SK-N-SH (cell line): ENCODE results near the gene UBE2E1. TPM values are rescaled to one million over a fixed set of nuclear protein-coding genes. Genes with fewer than 3 reads are reported as not detected.

Experiments used
- CTCF ChIA-PET: fragments of 300-600, 350-600 bp; formaldehyde crosslinking; extraction: SDS; loops from one replicate; lab custom pipeline; 2021; lab: Yijun Ruan, JAX
- POLR2A ChIA-PET: fragments of 350-600 bp; sonication (Branson Sonifier 250); formaldehyde crosslinking; extraction: SDS; loops from one replicate; lab custom pipeline; 2020; ENCODE audit warnings: antibody characterized with exemption, inconsistent platforms; lab: Yijun Ruan, JAX
- DNase-seq: peaks from one replicate; pipeline ENCODE4 v3.0.0; 2012
- H2AFZ ChIP-seq: fragments of 200-600 bp; sonication (generic); 2 replicates; pipeline ENCODE4 v1.8.1; 2016; ENCODE audit warnings: antibody characterized with exemption, mild to moderate bottlenecking, low read depth
- H3F3A ChIP-seq: fragments of 200-600 bp; sonication (generic); replicated peaks from 2 replicates; pipeline ENCODE3; 2016; ENCODE audit warnings: antibody characterized with exemption, mild to moderate bottlenecking; ENCODE audit not compliant: insufficient read depth
- H3K27ac ChIP-seq, 2 experiments: fragments of 200-500 bp in 1 of 2; fragments of 200-600 bp in 1 of 2; sonication (Bioruptor generic) in 1 of 2; sonication (generic), shearing (Covaris generic) in 1 of 2; 2 replicates each; pipeline versions ENCODE4 v1.5.1 to v1.6.1; 2014 to 2016; ENCODE audit warnings: low read depth in 2 of 2, inconsistent platforms in 1 of 2, low read length in 1 of 2, mild to moderate bottlenecking in 1 of 2, mixed read lengths in 1 of 2
- H3K27me3 ChIP-seq: fragments of 200-600 bp; sonication (generic), shearing (Covaris generic); 2 replicates; pipeline ENCODE4 v1.6.1; 2016; ENCODE audit warnings: mixed run types; ENCODE audit not compliant: insufficient read depth
- H3K36me3 ChIP-seq, 2 experiments: fragments of 200-500 bp in 1 of 2; fragments of 200-600 bp in 1 of 2; sonication (Bioruptor generic) in 1 of 2; sonication (generic) in 1 of 2; replicated peaks in 1 of 2; 2 replicates each; pipeline versions ENCODE3 to v1.5.1; 2014 to 2016; ENCODE audit warnings: low read length in 1 of 2, mild to moderate bottlenecking in 1 of 2; ENCODE audit not compliant: insufficient read depth in 2 of 2, control insufficient read depth in 1 of 2
- H3K4me1 ChIP-seq, 2 experiments: fragments of 200-500 bp in 1 of 2; fragments of 200-600 bp in 1 of 2; sonication (Bioruptor generic) in 1 of 2; sonication (generic), shearing (Covaris generic) in 1 of 2; 2 replicates each; pipeline versions ENCODE4 v1.5.1 to v1.6.1; 2014 to 2016; ENCODE audit warnings: low read depth in 1 of 2, low read length in 1 of 2, mixed run types in 1 of 2; ENCODE audit not compliant: insufficient read depth in 2 of 2, control insufficient read depth in 1 of 2
- H3K4me2 ChIP-seq: fragments of 200-600 bp; sonication (generic), shearing (Covaris generic); 2 replicates; pipeline ENCODE4 v1.6.1; 2017; ENCODE audit warnings: mixed run types
- H3K4me3 ChIP-seq, 2 experiments: fragments of 200-500 bp in 1 of 2; fragments of 200-600 bp in 1 of 2; sonication (Bioruptor generic) in 1 of 2; sonication (generic), shearing (Covaris generic) in 1 of 2; 2 replicates each; pipeline versions ENCODE4 v1.5.1 to v1.8.1; 2014 to 2016; ENCODE audit warnings: low read depth in 2 of 2, inconsistent platforms in 1 of 2, low read length in 1 of 2, mild to moderate bottlenecking in 1 of 2, mixed read lengths in 1 of 2, moderate library complexity in 1 of 2
- H3K79me2 ChIP-seq: fragments of 200-600 bp; sonication (generic); 2 replicates; pipeline ENCODE4 v1.8.1; 2017; ENCODE audit warnings: mild to moderate bottlenecking; ENCODE audit not compliant: insufficient read depth
- H3K9ac ChIP-seq: fragments of 200-600 bp; sonication (generic); 2 replicates; pipeline ENCODE4 v1.6.1; 2017; ENCODE audit warnings: mixed run types
- H3K9me2 ChIP-seq: fragments of 200-600 bp; sonication (generic); 2 replicates; pipeline ENCODE4 v1.6.1; 2017; ENCODE audit warnings: mixed run types
- H3K9me3 ChIP-seq: fragments of 200-600 bp; sonication (generic); 2 replicates; pipeline ENCODE4 v1.6.1; 2017; ENCODE audit warnings: mixed run types, mild to moderate bottlenecking, moderate library complexity
- H4K20me1 ChIP-seq: fragments of 200-600 bp; sonication (generic); 2 replicates; pipeline ENCODE4 v1.6.1; 2017; ENCODE audit warnings: mild to moderate bottlenecking, mixed run types; ENCODE audit not compliant: insufficient read depth
- CHD2 ChIP-seq: fragments of 150-350 bp; IDR thresholded peaks from 2 replicates; pipeline ENCODE4 v1.6.1; 2018; ENCODE audit warnings: low read length; ENCODE audit not compliant: partially characterized antibody
- EZH2phosphoT487 ChIP-seq: fragments of 200-600 bp; sonication (generic); IDR thresholded peaks from 2 replicates; pipeline ENCODE4 v1.6.1; 2017; ENCODE audit warnings: low read depth, mixed run types, mild to moderate bottlenecking, antibody characterized with exemption, moderate library complexity, borderline replicate concordance
- FOSL2 ChIP-seq: IDR thresholded peaks from 2 replicates; pipeline ENCODE4 v1.4.0; 2012; ENCODE audit warnings: low read depth, mild to moderate bottlenecking, moderate library complexity, borderline replicate concordance
- FOXM1 ChIP-seq: IDR thresholded peaks from 2 replicates; pipeline ENCODE4 v1.4.0; 2012; ENCODE audit warnings: low read depth, mild to moderate bottlenecking
- GABPA ChIP-seq: IDR thresholded peaks from 2 replicates; pipeline ENCODE4 v1.4.0; 2012; ENCODE audit warnings: low read depth, mild to moderate bottlenecking
- MEF2A ChIP-seq: IDR thresholded peaks from 2 replicates; pipeline ENCODE4 v1.4.0; 2012; ENCODE audit warnings: low read depth, borderline replicate concordance
- NFIC ChIP-seq: IDR thresholded peaks from 2 replicates; pipeline ENCODE4 v1.4.0; 2012; ENCODE audit warnings: borderline replicate concordance
- NRF1 ChIP-seq: IDR thresholded peaks from 2 replicates; pipeline ENCODE4 v1.6.1; 2012; ENCODE audit warnings: low read depth, mild to moderate bottlenecking, low read length
- RAD21 ChIP-seq: IDR thresholded peaks from 2 replicates; pipeline ENCODE4 v1.6.1; 2012; ENCODE audit warnings: mild to moderate bottlenecking, low read length
- RXRA ChIP-seq: IDR thresholded peaks from 2 replicates; pipeline ENCODE4 v1.4.0; 2012; ENCODE audit warnings: low read depth, mild to moderate bottlenecking, borderline replicate concordance
- SIN3A ChIP-seq: IDR thresholded peaks from 2 replicates; pipeline ENCODE4 v1.6.1; 2012; ENCODE audit warnings: low read depth, mild to moderate bottlenecking, low read length, moderate library complexity, borderline replicate concordance
- TAF1 ChIP-seq: IDR thresholded peaks from 2 replicates; pipeline ENCODE4 v1.6.1; 2012; ENCODE audit warnings: low read depth, mild to moderate bottlenecking, low read length, moderate library complexity, borderline replicate concordance
- TCF12 ChIP-seq: IDR thresholded peaks from 2 replicates; pipeline ENCODE4 v1.4.0; 2012
- TEAD4 ChIP-seq: IDR thresholded peaks from 2 replicates; pipeline ENCODE4 v1.4.0; 2012; ENCODE audit warnings: mild to moderate bottlenecking, borderline replicate concordance; ENCODE audit not compliant: insufficient read depth
- WGBS: methylation state at CpG from one replicate; pipeline ENCODE4 v1.1.6; 2017; ENCODE audit warnings: low lambda C conversion rate; 5-methylcytosine and 5-hydroxymethylcytosine counted together
- polyA plus RNA-seq, 3 experiments: library from polyadenylated mRNA; depleted of rRNA; stranded (reverse); fragments of >200 nt; gene quantifications; 2 replicates each; pipeline ENCODE4 v1.2.3, GENCODE V29; 2012
- TF ChIP-seq, protein P1 (sequence below): fragments of 150-350 bp; IDR thresholded peaks from 2 replicates; pipeline ENCODE4 v1.6.1; 2016; ENCODE audit warnings: mild to moderate bottlenecking, low read depth, low read length
- TF ChIP-seq, protein P2 (sequence below): fragments of 150-350 bp; IDR thresholded peaks from 2 replicates; pipeline ENCODE4 v1.6.1; 2017; ENCODE audit warnings: antibody characterized with exemption, low read length, low read depth, borderline replicate concordance
- TF ChIP-seq, protein P3 (sequence below): IDR thresholded peaks from 2 replicates; pipeline ENCODE4 v1.4.0; 2012; ENCODE audit warnings: low read depth

UBE2E1 gene
- polyA plus RNA-seq, 1 of the 3 experiments (the other 2 are of a cell fraction): 59.9 TPM

DNA sequence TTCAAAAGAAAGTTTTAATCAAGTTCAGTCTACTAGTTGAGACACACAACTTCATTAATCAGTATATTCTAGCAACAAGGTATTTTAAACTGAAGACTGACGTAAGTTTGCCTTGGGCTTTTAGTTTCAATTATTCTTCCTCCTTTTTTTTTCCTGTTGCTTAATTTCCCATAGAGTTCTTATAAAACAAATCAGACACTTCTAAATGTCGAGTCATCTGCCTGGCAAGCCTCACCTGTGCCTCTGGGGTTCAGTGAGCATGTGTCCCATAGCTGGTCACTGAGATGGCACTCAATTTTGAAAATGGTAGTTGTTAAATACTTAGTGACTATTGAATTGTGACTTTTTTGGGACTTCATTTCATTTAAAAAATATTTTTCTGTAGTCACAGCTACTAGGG lies 83.6 kb downstream of the UBE2E1 start (continued):
- TF ChIP-seq, protein P1, sequence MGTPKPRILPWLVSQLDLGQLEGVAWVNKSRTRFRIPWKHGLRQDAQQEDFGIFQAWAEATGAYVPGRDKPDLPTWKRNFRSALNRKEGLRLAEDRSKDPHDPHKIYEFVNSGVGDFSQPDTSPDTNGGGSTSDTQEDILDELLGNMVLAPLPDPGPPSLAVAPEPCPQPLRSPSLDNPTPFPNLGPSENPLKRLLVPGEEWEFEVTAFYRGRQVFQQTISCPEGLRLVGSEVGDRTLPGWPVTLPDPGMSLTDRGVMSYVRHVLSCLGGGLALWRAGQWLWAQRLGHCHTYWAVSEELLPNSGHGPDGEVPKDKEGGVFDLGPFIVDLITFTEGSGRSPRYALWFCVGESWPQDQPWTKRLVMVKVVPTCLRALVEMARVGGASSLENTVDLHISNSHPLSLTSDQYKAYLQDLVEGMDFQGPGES: no peak
- TF ChIP-seq FOXM1 (no peak), TCF12 (no peak), FOSL2 (no peak), MEF2A (no peak), TAF1 (no peak), RAD21 (no peak), CHD2 (no peak), RXRA (no peak), TEAD4 (no peak)
- TF ChIP-seq, protein P2, sequence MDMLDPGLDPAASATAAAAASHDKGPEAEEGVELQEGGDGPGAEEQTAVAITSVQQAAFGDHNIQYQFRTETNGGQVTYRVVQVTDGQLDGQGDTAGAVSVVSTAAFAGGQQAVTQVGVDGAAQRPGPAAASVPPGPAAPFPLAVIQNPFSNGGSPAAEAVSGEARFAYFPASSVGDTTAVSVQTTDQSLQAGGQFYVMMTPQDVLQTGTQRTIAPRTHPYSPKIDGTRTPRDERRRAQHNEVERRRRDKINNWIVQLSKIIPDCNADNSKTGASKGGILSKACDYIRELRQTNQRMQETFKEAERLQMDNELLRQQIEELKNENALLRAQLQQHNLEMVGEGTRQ: no peak
- TF ChIP-seq, all 33 proteins: peak for 0

DNA sequence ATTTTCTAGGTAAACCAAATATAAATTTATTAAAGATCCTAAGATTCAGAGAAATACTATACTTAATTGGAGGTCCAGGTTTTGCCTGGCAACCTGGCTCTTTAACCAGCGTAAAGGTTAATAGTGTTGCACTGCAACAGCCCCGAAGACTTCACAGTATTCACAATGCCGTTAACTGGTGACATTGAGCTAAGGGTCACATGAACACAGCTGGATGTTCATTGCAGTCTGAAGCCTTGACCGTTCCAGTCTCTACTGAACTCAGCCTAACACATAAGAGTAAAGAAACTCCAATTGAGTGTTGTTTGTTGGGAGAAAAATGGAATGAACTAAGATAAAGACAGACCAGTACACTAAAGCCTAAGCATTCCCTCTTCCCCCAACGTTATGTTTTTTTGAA lies 84.2 kb downstream of the UBE2E1 start:
- no peaks in the 10 kb centered on the region; a peak in 2 of 4 replicates for H3K4me1 ChIP-seq
- ChIA-PET CTCF (interaction anchor here (1.1 to 2.0 kb wide), 2 partner anchors 9 to 55 kb away, joined by 4 to 5 read pairs; no protein-coding TSS in a partner anchor), POLR2A (interaction anchor here (0.6 to 2.7 kb wide), 2 partner anchors 27 to 347 kb away, joined by 3 to 8 read pairs; partner anchors contain the start of genes NKIRAS1 and RPL15)
- peaks cover 22% of the 10 kb centered on the region for H4K20me1 ChIP-seq
- H3K36me3 ChIP-seq: peaks cover 40 to 61% of the 10 kb centered on the region in 2 experiments
- no peak overlapping the region; a peak in 1 of 4 replicates for H3K27ac ChIP-seq
- peaks cover 10% of the 10 kb centered on the region; the same call in 1 of the 2 replicates for H3K79me2 ChIP-seq
- no peak overlapping the region for H3K4me3 ChIP-seq
- no peak for TF ChIP-seq CHD2
- no peak for TF ChIP-seq TCF12
- no peak for TF ChIP-seq NFIC
- no peak for TF ChIP-seq NRF1
- TF ChIP-seq, protein P3, sequence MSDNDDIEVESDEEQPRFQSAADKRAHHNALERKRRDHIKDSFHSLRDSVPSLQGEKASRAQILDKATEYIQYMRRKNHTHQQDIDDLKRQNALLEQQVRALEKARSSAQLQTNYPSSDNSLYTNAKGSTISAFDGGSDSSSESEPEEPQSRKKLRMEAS: no peak
- TF ChIP-seq GABPA: no peak
- no peak for TF ChIP-seq MEF2A
- no peak for TF ChIP-seq SIN3A
- no peak for TF ChIP-seq EZH2phosphoT487
- no peak for DNase-seq
- H3K9me2 ChIP-seq: no peaks in the 10 kb centered on the region
- no peaks in the 10 kb centered on the region for H3K9me3 ChIP-seq
- H3K9ac ChIP-seq: no peak overlapping the region
- WGBS: 93% methylated on average over 5 of the region's 5 CpGs
- H3F3A ChIP-seq: peaks cover 3% of the 10 kb centered on the region
- no peak overlapping the region for H2AFZ ChIP-seq
- H3K27me3 ChIP-seq: no peaks in the 10 kb centered on the region
- H3K4me2 ChIP-seq: no peak overlapping the region
